ENCODE measurements around the gene FAM219A. TPM values are rescaled to one million over a fixed set of nuclear protein-coding genes. Genes with fewer than 3 reads are reported as not detected.

Gene FAM219A
- total RNA-seq, 2 donors from 2014 or later = 19.2 to 20.2 TPM

DNA sequence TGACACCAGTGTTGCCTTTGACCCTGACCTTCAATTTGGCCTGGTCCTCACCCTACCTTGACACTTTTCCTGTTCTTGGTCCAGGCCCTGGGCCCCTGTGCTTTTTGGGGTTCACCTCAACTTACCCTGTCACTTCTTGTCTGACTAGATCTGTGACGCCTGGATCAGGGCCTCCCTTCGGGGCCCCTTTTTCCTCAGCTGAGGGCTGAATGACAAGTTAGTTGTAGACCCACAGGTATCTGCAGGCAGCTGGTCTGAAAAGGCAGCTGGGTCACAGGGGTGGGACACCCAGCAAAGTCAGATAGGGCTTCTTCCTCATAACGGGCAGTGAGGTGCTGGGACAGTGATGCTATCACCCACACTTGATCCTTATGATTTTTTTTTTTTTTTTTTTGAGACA lies 71.7 kb downstream of the FAM219A start:
- Histone ChIP-seq H3K4me3 (no peak overlapping the region), H3K27me3 (replicated peaks; ENCODE audit: insufficient read depth) (no peaks in the 10 kb centered on the region), H3K27ac (no peak overlapping the region), H3K4me1 (ENCODE audit: control insufficient read depth in 1 of 2, low read depth in 2 of 2) (peaks cover 0 to under 1% of the 10 kb centered on the region in 2 donors), H3K9me3 (no peaks in the 10 kb centered on the region), H3K36me3 (no peaks in the 10 kb centered on the region)
- TF ChIP-seq CTCF (IDR thresholded peaks at IDR 0.05) = no peak
- DNase-seq (ENCODE audit: low spot score) = no peak
- ATAC-seq (ENCODE audit: insufficient number of reproducible peaks, low FRiP score, low read depth) = no peak

GRCh38 chr9:34385561-34386230 lies 72.7 kb downstream of the FAM219A start:
- DNase-seq (ENCODE audit: low spot score) = no peak
- no peak for TF ChIP-seq CTCF (IDR thresholded peaks at IDR 0.05)
- H3K4me3 ChIP-seq = no peak overlapping the region
- ATAC-seq (ENCODE audit: insufficient number of reproducible peaks, low FRiP score, low read depth) = no peak
- H3K27me3 ChIP-seq (replicated peaks; ENCODE audit: insufficient read depth) = no peaks in the 10 kb centered on the region
- peaks cover 0 to 9% of the 10 kb centered on the region in 2 donors for H3K4me1 ChIP-seq (ENCODE audit: control insufficient read depth in 1 of 2, low read depth in 2 of 2)
- H3K36me3 ChIP-seq = no peaks in the 10 kb centered on the region
- no peak overlapping the region for H3K27ac ChIP-seq
- H3K9me3 ChIP-seq = no peaks in the 10 kb centered on the region

GRCh38 chr9:34384368-34385165 lies 73.8 kb downstream of the FAM219A start:
- Histone ChIP-seq H3K27me3 (replicated peaks; ENCODE audit: insufficient read depth) (no peaks in the 10 kb centered on the region), H3K27ac (no peak overlapping the region), H3K4me3 (no peak overlapping the region), H3K36me3 (no peaks in the 10 kb centered on the region), H3K4me1 (ENCODE audit: control insufficient read depth in 1 of 2, low read depth in 2 of 2) (peaks cover 8 to 19% of the 10 kb centered on the region in 2 donors), H3K9me3 (no peaks in the 10 kb centered on the region)
- ATAC-seq (ENCODE audit: insufficient number of reproducible peaks, low FRiP score, low read depth) (no peak), DNase-seq (ENCODE audit: low spot score) (no peak)
- TF ChIP-seq CTCF (IDR thresholded peaks at IDR 0.05) = no peak

GRCh38 chr9:34383904-34384303 lies 74.5 kb downstream of the FAM219A start:
- Histone ChIP-seq H3K9me3 (no peaks in the 10 kb centered on the region), H3K4me1 (ENCODE audit: control insufficient read depth in 1 of 2, low read depth in 2 of 2) (peaks cover 8 to 20% of the 10 kb centered on the region in 2 donors), H3K27ac (no peak overlapping the region), H3K4me3 (no peak overlapping the region), H3K27me3 (replicated peaks; ENCODE audit: insufficient read depth) (no peaks in the 10 kb centered on the region), H3K36me3 (no peaks in the 10 kb centered on the region)
- ATAC-seq (ENCODE audit: insufficient number of reproducible peaks, low FRiP score, low read depth) (no peak), DNase-seq (ENCODE audit: low spot score) (no peak)
- no peak for TF ChIP-seq CTCF (IDR thresholded peaks at IDR 0.05)

DNA sequence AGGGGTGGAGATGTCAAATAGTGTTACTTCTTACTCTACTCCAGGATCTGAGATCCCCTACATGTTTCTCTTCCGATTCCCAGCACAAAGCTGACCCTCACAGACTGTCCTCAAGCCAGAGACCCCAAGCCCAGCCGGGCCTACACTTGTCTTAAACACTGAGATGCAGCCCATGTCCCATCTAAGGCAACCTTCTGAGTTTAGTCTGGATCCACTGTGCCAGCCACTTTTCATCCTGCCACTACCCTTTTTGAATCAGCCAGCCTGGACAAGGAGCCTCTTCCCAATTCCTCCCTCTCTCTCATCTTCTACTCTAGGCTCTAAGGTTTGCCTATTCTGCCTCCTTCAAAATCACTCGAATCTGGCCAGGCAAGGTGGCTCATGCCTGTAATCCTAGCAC lies 75.5 kb downstream of the FAM219A start:
- Histone ChIP-seq H3K9me3 (no peaks in the 10 kb centered on the region), H3K36me3 (no peaks in the 10 kb centered on the region), H3K4me1 (ENCODE audit: control insufficient read depth in 1 of 2, low read depth in 2 of 2) (peaks cover 8 to 20% of the 10 kb centered on the region in 2 donors), H3K27ac (no peak overlapping the region), H3K4me3 (no peak overlapping the region), H3K27me3 (replicated peaks; ENCODE audit: insufficient read depth) (no peaks in the 10 kb centered on the region)
- ATAC-seq (ENCODE audit: insufficient number of reproducible peaks, low FRiP score, low read depth) = no peak
- DNase-seq (ENCODE audit: low spot score) = no peak
- TF ChIP-seq CTCF (IDR thresholded peaks at IDR 0.05) = no peak
